ENCODE measurements around the gene PDE3A. TPM values are rescaled to one million over a fixed set of nuclear protein-coding genes. Genes with fewer than 3 reads are reported as not detected.

The PDE3A gene
- total and polyA plus RNA-seq, 2 of the 4 experiments (the other 2 are of a cell fraction) = 0.09 to 0.18 TPM

- CTCF ChIA-PET = no interaction called here
Measured at GRCh38 chr12:20364501-20364900, 3.8 kb upstream of the PDE3A start.

More at GRCh38 chr12:20364501-20364900, 3.8 kb upstream of the PDE3A start:
- no peak overlapping the region for H3K9ac ChIP-seq (ENCODE audit: low read depth, low read length)
- no peaks in the 10 kb centered on the region for H3K4me1 ChIP-seq (ENCODE audit: control insufficient read depth, insufficient read depth, low read length)
- no peaks in the 10 kb centered on the region for H3K36me3 ChIP-seq (ENCODE audit: control insufficient read depth, insufficient read depth, low read length)
- no peak overlapping the region for H2BK5ac ChIP-seq (ENCODE audit: low read depth, low read length, poor library complexity, severe bottlenecking)
- H3K9me1 ChIP-seq (ENCODE audit: insufficient read depth, low read length) = no peaks in the 10 kb centered on the region
- H2BK20ac ChIP-seq (ENCODE audit: low read depth, low read length) = no peak overlapping the region
- in situ Hi-C loops (cut with MboI; ENCODE audit: low sequenced_read_pairs) = loop anchor here (10.0 kb wide), 1 partner anchor 620 kb away; no protein-coding TSS in a partner anchor
- intact Hi-C loops (cut with micrococcal nuclease) = no loop called here
- no peaks in the 10 kb centered on the region for H3K27me3 ChIP-seq (ENCODE audit: control insufficient read depth, insufficient read depth, low read length)
- POLR2A ChIA-PET (ENCODE audit: unreplicated experiment) = no interaction called here
- H3K14ac ChIP-seq (replicated peaks; ENCODE audit: low read depth, low read length) = no peak overlapping the region
- no peak overlapping the region for H4K5ac ChIP-seq (ENCODE audit: low read depth, low read length)
- no peak overlapping the region for H3K4me2 ChIP-seq (ENCODE audit: low read depth, low read length)
- DNase-seq (no peak), ATAC-seq (ENCODE audit: low read depth) (no peak)
- H3K18ac ChIP-seq (ENCODE audit: low read depth, low read length) = no peak overlapping the region
- no peak overlapping the region for H3K56ac ChIP-seq (ENCODE audit: extremely low read depth, insufficient read depth, low read length)
- BruUV-seq (replicated peaks) = no TSS peak
- no peak overlapping the region for H3K27ac ChIP-seq (ENCODE audit: insufficient read depth, low read length)
- dilution Hi-C loops (cut with HindIII; ENCODE audit: low sequenced_read_pairs, unreplicated experiment) = no loop called here
- H2AK9ac ChIP-seq (replicated peaks; ENCODE audit: low read depth, low read length, poor library complexity) = no peak overlapping the region
- no peak overlapping the region for H2AK5ac ChIP-seq (ENCODE audit: low read depth, low read length)
- H4K8ac ChIP-seq (ENCODE audit: low read depth in 2 of 2, low read length in 2 of 2) = no peak overlapping the region
- H2AFZ ChIP-seq (replicated peaks; ENCODE audit: low read length, poor library complexity) = no peak overlapping the region
- no peak overlapping the region for H2BK120ac ChIP-seq (ENCODE audit: low read depth, low read length)
- no peaks in the 10 kb centered on the region for H4K20me1 ChIP-seq (ENCODE audit: insufficient read depth, low read length)
- no peaks in the 10 kb centered on the region for H3K79me1 ChIP-seq (ENCODE audit: low read depth in 1 of 2, low read length in 2 of 2)
- no peak overlapping the region for H3K23ac ChIP-seq (ENCODE audit: low read depth, low read length)
- H2BK15ac ChIP-seq (ENCODE audit: low read depth, low read length) = no peak overlapping the region
- no peak overlapping the region for H4K91ac ChIP-seq (ENCODE audit: insufficient read depth, low read depth, low read length)
- TF ChIP-seq, protein P1, sequence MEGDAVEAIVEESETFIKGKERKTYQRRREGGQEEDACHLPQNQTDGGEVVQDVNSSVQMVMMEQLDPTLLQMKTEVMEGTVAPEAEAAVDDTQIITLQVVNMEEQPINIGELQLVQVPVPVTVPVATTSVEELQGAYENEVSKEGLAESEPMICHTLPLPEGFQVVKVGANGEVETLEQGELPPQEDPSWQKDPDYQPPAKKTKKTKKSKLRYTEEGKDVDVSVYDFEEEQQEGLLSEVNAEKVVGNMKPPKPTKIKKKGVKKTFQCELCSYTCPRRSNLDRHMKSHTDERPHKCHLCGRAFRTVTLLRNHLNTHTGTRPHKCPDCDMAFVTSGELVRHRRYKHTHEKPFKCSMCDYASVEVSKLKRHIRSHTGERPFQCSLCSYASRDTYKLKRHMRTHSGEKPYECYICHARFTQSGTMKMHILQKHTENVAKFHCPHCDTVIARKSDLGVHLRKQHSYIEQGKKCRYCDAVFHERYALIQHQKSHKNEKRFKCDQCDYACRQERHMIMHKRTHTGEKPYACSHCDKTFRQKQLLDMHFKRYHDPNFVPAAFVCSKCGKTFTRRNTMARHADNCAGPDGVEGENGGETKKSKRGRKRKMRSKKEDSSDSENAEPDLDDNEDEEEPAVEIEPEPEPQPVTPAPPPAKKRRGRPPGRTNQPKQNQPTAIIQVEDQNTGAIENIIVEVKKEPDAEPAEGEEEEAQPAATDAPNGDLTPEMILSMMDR (conservative IDR thresholded peaks at IDR 0.05; ENCODE audit: low read depth, low read length) = no peak
- TF ChIP-seq RAD21 (IDR thresholded peaks at IDR 0.05; ENCODE audit: low read length) (no peak), RCOR1 (IDR thresholded peaks at IDR 0.05; ENCODE audit: insufficient replicate concordance, low read length) (no peak), USF2 (IDR thresholded peaks at IDR 0.05; ENCODE audit: low read depth, low read length) (no peak), POLR2A (IDR thresholded peaks at IDR 0.05; ENCODE audit: low read depth, low read length) (no peak)
- no CpG with 5 or more reads among the region's 4 CpGs for WGBS, 2 experiments (ENCODE audit: extremely low coverage in 2 of 2, insufficient read length in 1 of 2)
- H3K4me3 ChIP-seq (ENCODE audit: insufficient read depth, low read depth, low read length) = no peak overlapping the region
- H3K4ac ChIP-seq (ENCODE audit: low read depth, low read length) = no peak overlapping the region
- no peaks in the 10 kb centered on the region for H3K9me3 ChIP-seq (ENCODE audit: control insufficient read depth, insufficient read depth, low read length)

Measured in IMR-90 (cell line).